Activated CD4-positive, alpha-beta T cell treated with anti-CD3 and anti-CD28 coated beads, Interleukin-2, amount 10 ng/mL, durations not matched to agents 7 days and 5 days (primary cell): Measurements from ENCODE around the gene OR2AG1. TPM values are rescaled to one million over a fixed set of nuclear protein-coding genes. Genes with fewer than 3 reads are reported as not detected.

Experiments used
- CTCF ChIA-PET: fragments of 350-600 bp; sonication (Branson Sonifier 250); formaldehyde crosslinking; loops from one replicate; lab custom pipeline; 2021; ENCODE audit warnings: antibody characterized with exemption; lab: Charles Lee
- POLR2A ChIA-PET: fragments of 350-600 bp; sonication (Branson Sonifier 250); formaldehyde crosslinking; loops from one replicate; lab custom pipeline; 2021; ENCODE audit warnings: antibody characterized with exemption; lab: Charles Lee
- DNase-seq: peaks from one replicate; pipeline ENCODE4 v3.0.0-alpha.2; 2020
- H3K27ac Mint-ChIP-seq: one replicate; pipeline ENCODE4 v1.8.0; 2021; ENCODE audit warnings: mild to moderate bottlenecking, moderate library complexity, mixed read lengths
- H3K27me3 Mint-ChIP-seq: one replicate; pipeline ENCODE4 v1.8.0; 2021; ENCODE audit warnings: mixed read lengths
- H3K36me3 Mint-ChIP-seq: one replicate; pipeline ENCODE4 v1.8.0; 2021; ENCODE audit warnings: low read depth, mixed read lengths
- H3K4me1 Mint-ChIP-seq: one replicate; pipeline ENCODE4 v1.8.0; 2021; ENCODE audit warnings: mixed read lengths
- H3K4me3 Mint-ChIP-seq: one replicate; pipeline ENCODE4 v1.8.0; 2021; ENCODE audit warnings: mild to moderate bottlenecking, moderate library complexity, mixed read lengths
- H3K9me3 Mint-ChIP-seq: one replicate; pipeline ENCODE4 v1.8.0; 2021; ENCODE audit warnings: mixed read lengths
- total RNA-seq, 2 experiments: library from RNA; stranded (reverse); gene quantifications; one replicate each; pipeline ENCODE4 v1.2.3, GENCODE V29; 2021

The OR2AG1 gene, protein sequence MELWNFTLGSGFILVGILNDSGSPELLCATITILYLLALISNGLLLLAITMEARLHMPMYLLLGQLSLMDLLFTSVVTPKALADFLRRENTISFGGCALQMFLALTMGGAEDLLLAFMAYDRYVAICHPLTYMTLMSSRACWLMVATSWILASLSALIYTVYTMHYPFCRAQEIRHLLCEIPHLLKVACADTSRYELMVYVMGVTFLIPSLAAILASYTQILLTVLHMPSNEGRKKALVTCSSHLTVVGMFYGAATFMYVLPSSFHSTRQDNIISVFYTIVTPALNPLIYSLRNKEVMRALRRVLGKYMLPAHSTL
- not detected for total RNA-seq

GRCh38 chr11:6782720-6783119 is at the start of gene OR2AG1:
OR2AG1 (plus strand) TSS chr11:6783020; CDS start chr11:6785038, 2,018 bp downstream.
- DNase-seq: no peak
- H3K27me3 Mint-ChIP-seq: peaks cover 9% of the 10 kb centered on the region

GRCh38 chr11:6733326-6734275 is 49.2 kb upstream of the OR2AG1 start:
- H3K4me3 Mint-ChIP-seq: peak overlapping the region; percentile 44
- no peaks in the 10 kb centered on the region for H3K9me3 Mint-ChIP-seq
- POLR2A ChIA-PET: no interaction called here
- peaks cover 82% of the 10 kb centered on the region for H3K36me3 Mint-ChIP-seq
- no peaks in the 10 kb centered on the region for H3K27me3 Mint-ChIP-seq
- H3K4me1 Mint-ChIP-seq: peaks cover 70% of the 10 kb centered on the region
- CTCF ChIA-PET: interaction anchor here (0.6 to 3.0 kb wide), 2 partner anchors 13 to 198 kb away, joined by 3 to 6 read pairs; no protein-coding TSS in a partner anchor
- DNase-seq: peak; percentile 42
- peak overlapping the region; percentile 87 for H3K27ac Mint-ChIP-seq

More at GRCh38 chr11:6782720-6783119, at the start of gene OR2AG1:
- ChIA-PET CTCF (interaction anchor here (0.9 kb wide), 1 partner anchor 10 kb away, joined by 3 read pairs; no protein-coding TSS in a partner anchor), POLR2A (no interaction called here)
- no peaks in the 10 kb centered on the region for H3K36me3 Mint-ChIP-seq
- H3K27ac Mint-ChIP-seq: no peak within 1 kb of the TSS
- no peak within 1 kb of the TSS for H3K4me3 Mint-ChIP-seq
- H3K9me3 Mint-ChIP-seq: no peaks in the 10 kb centered on the region
- no peaks in the 10 kb centered on the region for H3K4me1 Mint-ChIP-seq

- Mint-ChIP-seq H3K4me1 (peaks cover 73% of the 10 kb centered on the region), H3K27ac (peak overlapping the region; percentile 6), H3K36me3 (peaks cover 77% of the 10 kb centered on the region), H3K9me3 (no peaks in the 10 kb centered on the region), H3K4me3 (no peak overlapping the region), H3K27me3 (no peaks in the 10 kb centered on the region)
- no peak for DNase-seq
- POLR2A ChIA-PET: no interaction called here
- CTCF ChIA-PET: interaction anchor here (3.0 kb wide), 1 partner anchor 12 kb away, joined by 6 read pairs; no protein-coding TSS in a partner anchor
These were observed 48.2 kb upstream of the OR2AG1 start for GRCh38 chr11:6734616-6735015.

- no peaks in the 10 kb centered on the region for H3K27me3 Mint-ChIP-seq
- DNase-seq: no peak
- H3K36me3 Mint-ChIP-seq: peaks cover 77% of the 10 kb centered on the region
- CTCF ChIA-PET: interaction anchor here (0.5 to 1.2 kb wide), 2 partner anchors 23 to 220 kb away, joined by 3 read pairs; no protein-coding TSS in a partner anchor
- H3K4me1 Mint-ChIP-seq: peaks cover 77% of the 10 kb centered on the region
- H3K9me3 Mint-ChIP-seq: no peaks in the 10 kb centered on the region
- peak overlapping the region; percentile 0 for H3K27ac Mint-ChIP-seq
- POLR2A ChIA-PET: no interaction called here
- H3K4me3 Mint-ChIP-seq: no peak overlapping the region
These were observed 47.5 kb upstream of the OR2AG1 start for GRCh38 chr11:6735306-6735705.

DNA sequence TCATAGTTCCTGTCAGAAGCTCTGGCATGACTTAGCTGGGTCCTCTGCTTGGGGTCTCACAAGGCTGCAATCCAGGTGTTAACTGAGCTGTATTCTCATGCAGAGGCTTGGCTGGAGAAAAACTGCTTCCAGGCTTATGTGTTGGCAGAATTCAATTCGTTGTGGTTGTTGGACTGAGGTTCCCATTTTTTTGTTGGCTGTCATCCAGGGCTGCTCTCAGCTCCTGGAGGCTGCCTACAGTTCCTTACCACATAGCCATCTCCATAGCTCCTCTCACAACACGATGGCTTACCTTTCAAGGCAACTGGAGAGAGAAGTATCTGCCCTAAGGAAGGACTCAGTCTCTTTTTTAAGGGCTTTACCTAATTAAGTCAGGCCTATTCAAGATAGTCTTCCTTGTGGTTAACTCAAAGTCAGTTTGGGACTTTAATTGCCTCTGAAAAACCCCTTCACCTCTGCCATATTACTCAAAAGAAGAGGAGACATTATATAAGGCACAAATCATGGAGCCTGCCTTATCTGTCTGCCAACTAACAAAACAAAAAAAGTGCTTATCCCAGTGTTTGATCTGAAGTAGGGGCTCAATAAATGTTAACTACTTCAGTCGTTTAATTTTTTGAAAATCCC is 46.2 kb upstream of the OR2AG1 start:
- Mint-ChIP-seq H3K27me3 (no peaks in the 10 kb centered on the region), H3K4me1 (peaks cover 80% of the 10 kb centered on the region), H3K9me3 (no peaks in the 10 kb centered on the region), H3K27ac (no peak overlapping the region), H3K36me3 (peaks cover 73% of the 10 kb centered on the region), H3K4me3 (no peak overlapping the region)
- ChIA-PET POLR2A (no interaction called here), CTCF (interaction anchor here (0.8 to 2.6 kb wide), 5 partner anchors 12 to 43 kb away, joined by 3 to 15 read pairs (median 3); no protein-coding TSS in a partner anchor)
- no peak for DNase-seq

GRCh38 chr11:6737872-6738466 is 44.9 kb upstream of the OR2AG1 start:
- no peak overlapping the region for H3K4me3 Mint-ChIP-seq
- no peaks in the 10 kb centered on the region for H3K27me3 Mint-ChIP-seq
- ChIA-PET POLR2A (no interaction called here), CTCF (interaction anchor here (0.6 to 2.6 kb wide), 16 partner anchors 9 to 336 kb away, joined by 3 to 15 read pairs (median 4); no protein-coding TSS in a partner anchor)
- H3K9me3 Mint-ChIP-seq: no peaks in the 10 kb centered on the region
- H3K4me1 Mint-ChIP-seq: peaks cover 84% of the 10 kb centered on the region
- H3K36me3 Mint-ChIP-seq: peaks cover 73% of the 10 kb centered on the region
- H3K27ac Mint-ChIP-seq: peak overlapping the region; percentile 47
- peak; percentile 82 for DNase-seq

DNA sequence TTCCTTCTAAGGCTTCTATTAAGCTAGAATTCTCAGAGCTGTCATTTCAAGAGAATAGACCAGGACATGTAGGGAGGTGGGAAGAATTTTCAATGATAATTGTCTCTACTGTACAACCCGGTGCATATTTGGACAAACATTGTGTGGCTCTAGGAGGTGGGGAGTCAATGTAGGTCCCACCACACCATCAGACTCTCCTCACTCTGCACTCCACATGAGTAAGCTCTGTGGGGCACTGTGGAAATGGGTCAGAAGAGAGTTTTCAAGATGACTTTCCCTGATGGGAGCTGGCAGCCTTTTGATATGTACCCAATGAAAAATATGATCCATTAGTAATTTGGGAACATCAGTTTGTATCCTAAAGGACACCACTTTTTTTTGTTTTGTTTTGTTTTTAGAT is 44.2 kb upstream of the OR2AG1 start:
- POLR2A ChIA-PET: no interaction called here
- Mint-ChIP-seq H3K4me3 (no peak overlapping the region), H3K27ac (no peak overlapping the region)

DNA sequence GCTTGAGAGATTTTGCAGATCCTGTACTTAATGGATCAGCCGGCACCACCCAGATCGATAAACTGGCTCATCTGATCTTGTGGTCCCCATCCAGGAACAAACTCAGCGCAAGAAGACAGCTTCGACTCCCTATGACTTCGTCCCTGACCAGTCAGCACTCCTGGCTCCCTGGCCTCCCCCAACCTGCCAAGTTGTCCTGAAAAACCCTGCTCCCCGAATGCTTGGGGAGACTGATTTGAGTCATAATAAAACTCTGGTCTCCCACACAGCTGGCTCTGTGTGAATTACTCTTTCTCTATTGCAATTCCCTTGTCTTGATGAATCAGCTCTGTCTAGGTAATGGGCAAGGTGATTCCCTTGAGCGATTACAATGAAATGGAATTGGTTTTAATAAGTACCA is 40.6 kb upstream of the OR2AG1 start:
- no peak for DNase-seq
- peak overlapping the region; percentile 48 for H3K27ac Mint-ChIP-seq
- peaks cover 48% of the 10 kb centered on the region for H3K4me1 Mint-ChIP-seq
- no peaks in the 10 kb centered on the region for H3K27me3 Mint-ChIP-seq
- H3K9me3 Mint-ChIP-seq: no peaks in the 10 kb centered on the region
- ChIA-PET POLR2A (no interaction called here), CTCF (no interaction called here)
- peaks cover 44% of the 10 kb centered on the region for H3K36me3 Mint-ChIP-seq
- H3K4me3 Mint-ChIP-seq: no peak overlapping the region

More for the DNA sequence above, 44.2 kb upstream of the OR2AG1 start:
- peaks cover 72% of the 10 kb centered on the region for H3K36me3 Mint-ChIP-seq
- H3K27me3 Mint-ChIP-seq: no peaks in the 10 kb centered on the region
- CTCF ChIA-PET: interaction anchor here (0.7 to 2.6 kb wide), 7 partner anchors 10 to 260 kb away, joined by 3 to 11 read pairs (median 4); no protein-coding TSS in a partner anchor
- H3K9me3 Mint-ChIP-seq: no peaks in the 10 kb centered on the region
- no peak for DNase-seq
- peaks cover 83% of the 10 kb centered on the region for H3K4me1 Mint-ChIP-seq

GRCh38 chr11:6745018-6745417 is 37.8 kb upstream of the OR2AG1 start:
- no peaks in the 10 kb centered on the region for H3K27me3 Mint-ChIP-seq
- no peak for DNase-seq
- CTCF ChIA-PET: interaction anchor here (1.3 to 2.9 kb wide), 5 partner anchors 10 to 366 kb away, joined by 3 to 20 read pairs (median 3); partner anchors contain the start of gene MRPL17
- H3K9me3 Mint-ChIP-seq: no peaks in the 10 kb centered on the region
- POLR2A ChIA-PET: no interaction called here
- H3K4me3 Mint-ChIP-seq: no peak overlapping the region
- H3K4me1 Mint-ChIP-seq: peaks cover 33% of the 10 kb centered on the region
- peaks cover 26% of the 10 kb centered on the region for H3K36me3 Mint-ChIP-seq
- H3K27ac Mint-ChIP-seq: no peak overlapping the region

- H3K27me3 Mint-ChIP-seq: no peaks in the 10 kb centered on the region
- H3K9me3 Mint-ChIP-seq: no peaks in the 10 kb centered on the region
- POLR2A ChIA-PET: no interaction called here
- no peak overlapping the region for H3K4me3 Mint-ChIP-seq
- peaks cover 22% of the 10 kb centered on the region for H3K36me3 Mint-ChIP-seq
- no peak overlapping the region for H3K27ac Mint-ChIP-seq
- peaks cover 33% of the 10 kb centered on the region for H3K4me1 Mint-ChIP-seq
- CTCF ChIA-PET: interaction anchor here (1.3 to 2.9 kb wide), 7 partner anchors 10 to 366 kb away, joined by 3 to 20 read pairs (median 4); partner anchors contain the start of gene MRPL17
- no peak for DNase-seq
These were observed 37.3 kb upstream of the OR2AG1 start for GRCh38 chr11:6745465-6746015.

DNA sequence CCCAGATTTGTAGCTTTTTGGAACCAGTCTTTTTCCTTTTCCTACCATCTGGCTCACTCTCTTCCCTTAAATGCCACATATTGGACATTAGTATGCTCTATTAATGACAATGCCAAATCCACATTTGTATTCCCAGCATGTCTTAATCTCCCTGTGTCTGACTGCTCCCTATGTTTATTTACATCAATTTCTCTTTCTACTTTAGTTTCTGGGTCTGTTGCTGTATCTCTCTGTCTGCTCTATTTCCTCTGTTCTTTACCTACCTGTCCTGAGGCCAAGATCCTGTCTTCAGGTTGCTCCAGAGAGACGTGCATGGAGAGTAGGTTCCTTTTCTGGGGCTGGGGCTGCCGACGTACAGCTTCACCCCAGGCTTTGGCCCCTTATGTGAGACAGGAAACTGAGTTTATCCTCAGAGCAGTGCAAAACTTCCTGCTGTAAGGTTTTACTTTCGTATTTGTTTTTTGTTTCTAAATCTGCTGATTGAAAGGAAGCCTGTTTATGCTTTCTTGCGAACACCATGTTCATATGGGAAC is 36.7 kb upstream of the OR2AG1 start:
- Mint-ChIP-seq H3K4me1 (peaks cover 33% of the 10 kb centered on the region), H3K36me3 (peaks cover 22% of the 10 kb centered on the region), H3K27me3 (no peaks in the 10 kb centered on the region), H3K9me3 (peaks cover 4% of the 10 kb centered on the region), H3K27ac (no peak overlapping the region), H3K4me3 (no peak overlapping the region)
- ChIA-PET POLR2A (no interaction called here), CTCF (interaction anchor here (1.3 to 2.9 kb wide), 9 partner anchors 8 to 367 kb away, joined by 3 to 20 read pairs (median 4); partner anchors contain the start of gene MRPL17)
- DNase-seq: peak; percentile 60
